ENCODE results near the gene NCSTN. TPM values are rescaled to one million over a fixed set of nuclear protein-coding genes. Genes with fewer than 3 reads are reported as not detected.

The NCSTN gene
- total RNA-seq, 2 donors from 2014 or later = 63.3 to 65.6 TPM

- ATAC-seq (no peak), DNase-seq (no peak)
- Mint-ChIP-seq H3K27me3 (no peaks in the 10 kb centered on the region), H3K4me3 (no peak overlapping the region), H3K4me1 (peaks cover 5% of the 10 kb centered on the region), H3K36me3 (ENCODE audit: low read depth) (peaks cover 3% of the 10 kb centered on the region), H3K27ac (no peak overlapping the region)
- H3K9me3 ChIP-seq (ENCODE audit: control insufficient read depth, low read length, poor library complexity, severe bottlenecking) = no peaks in the 10 kb centered on the region
Observed at GRCh38 chr1:160332516-160332915, 10.7 kb upstream of the NCSTN start.

DNA sequence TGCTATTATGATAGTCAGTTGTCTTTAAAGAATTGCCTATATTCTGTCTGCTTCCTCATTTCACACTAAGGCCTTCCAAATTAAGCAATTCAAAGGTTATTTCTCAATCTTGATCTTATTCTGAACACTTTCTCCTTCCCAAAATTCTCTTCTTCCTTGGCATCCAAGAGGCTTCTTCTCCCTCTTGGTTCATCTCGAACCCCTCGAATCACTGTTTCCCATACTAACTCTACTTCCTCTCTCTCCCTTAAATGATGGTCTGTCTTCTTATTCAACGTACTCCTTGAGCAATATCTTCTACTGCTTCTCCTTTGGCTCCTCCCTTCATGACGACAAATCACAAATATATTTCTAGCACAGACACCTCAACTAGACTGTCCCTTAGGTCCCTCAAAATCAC, 4.6 kb upstream of the NCSTN start:
- peaks cover 17% of the 10 kb centered on the region for H3K36me3 Mint-ChIP-seq (ENCODE audit: low read depth)
- no peak for ATAC-seq
- H3K27ac Mint-ChIP-seq = peak overlapping the region; percentile 89
- H3K27me3 Mint-ChIP-seq = no peaks in the 10 kb centered on the region
- no peak for DNase-seq
- H3K4me3 Mint-ChIP-seq = peak overlapping the region; percentile 52
- peaks cover 31% of the 10 kb centered on the region for H3K4me1 Mint-ChIP-seq
- no peaks in the 10 kb centered on the region for H3K9me3 ChIP-seq (ENCODE audit: control insufficient read depth, low read length, poor library complexity, severe bottlenecking)

DNA sequence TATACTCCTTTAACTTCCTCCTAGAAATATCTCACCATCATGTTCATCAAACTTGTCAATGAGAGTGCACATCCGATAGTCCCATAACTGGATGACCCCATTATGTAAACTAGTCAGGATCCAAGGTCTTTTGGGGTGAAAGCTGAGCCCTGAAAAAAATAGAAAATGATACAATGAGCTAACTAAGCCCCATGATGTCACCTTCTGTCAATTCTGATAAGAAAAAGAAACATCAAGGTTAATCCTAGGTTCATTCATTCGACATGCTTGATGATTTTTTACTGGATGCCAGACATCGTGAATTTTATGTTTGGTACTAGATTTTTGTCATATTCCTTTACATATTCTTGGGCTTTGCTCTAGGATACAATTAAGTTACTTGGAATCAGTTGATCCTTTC, 3.0 kb upstream of the NCSTN start:
- Mint-ChIP-seq H3K36me3 (ENCODE audit: low read depth) (peaks cover 17% of the 10 kb centered on the region), H3K27ac (peak overlapping the region; percentile 100), H3K4me1 (peaks cover 36% of the 10 kb centered on the region), H3K4me3 (no peak overlapping the region), H3K27me3 (no peaks in the 10 kb centered on the region)
- DNase-seq = no peak
- H3K9me3 ChIP-seq (ENCODE audit: control insufficient read depth, low read length, poor library complexity, severe bottlenecking) = no peaks in the 10 kb centered on the region
- no peak for ATAC-seq

DNA sequence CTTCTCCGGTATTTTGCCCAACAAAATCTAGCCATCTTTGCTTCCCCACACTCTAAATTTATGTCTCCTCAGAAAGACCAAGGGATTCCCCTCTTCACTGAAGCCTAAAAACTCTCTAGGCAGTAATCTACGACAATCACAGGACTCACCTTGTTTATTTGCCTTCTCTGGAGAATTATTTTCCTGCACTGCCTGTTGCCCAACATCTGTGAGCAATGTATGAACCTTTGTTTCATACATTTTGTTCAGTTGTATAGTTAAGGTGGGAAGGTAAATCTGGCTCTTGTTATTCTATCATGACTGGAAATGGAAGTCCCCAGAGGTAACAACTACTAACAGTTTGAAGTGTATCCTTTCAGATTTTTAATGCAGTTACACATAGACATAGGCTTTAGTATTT, 2.3 kb upstream of the NCSTN start:
- Mint-ChIP-seq H3K4me3 (no peak overlapping the region), H3K36me3 (ENCODE audit: low read depth) (peaks cover 17% of the 10 kb centered on the region), H3K27ac (peak overlapping the region; percentile 100), H3K27me3 (no peaks in the 10 kb centered on the region), H3K4me1 (peaks cover 36% of the 10 kb centered on the region)
- H3K9me3 ChIP-seq (ENCODE audit: control insufficient read depth, low read length, poor library complexity, severe bottlenecking) = no peaks in the 10 kb centered on the region
- ATAC-seq = no peak
- DNase-seq = no peak

DNA sequence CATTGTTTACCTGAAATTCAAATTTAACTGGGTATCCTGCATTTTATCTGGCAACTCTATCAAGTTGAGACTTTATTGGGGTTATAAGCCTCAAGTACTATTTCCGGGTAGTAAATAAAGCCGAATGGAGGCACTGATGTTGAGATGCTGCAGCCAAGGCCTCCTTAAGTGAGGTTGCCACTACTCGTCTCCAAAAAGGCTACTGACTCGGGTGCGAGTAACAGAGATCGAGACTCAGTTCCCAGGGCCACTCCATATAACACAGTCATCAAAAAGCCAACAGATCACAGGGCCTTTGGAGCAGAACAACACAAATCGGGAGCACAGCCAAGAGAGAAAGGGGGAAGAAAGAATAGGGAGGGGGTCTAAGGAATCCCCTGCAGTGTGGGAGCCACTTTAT, 657 bp upstream of the NCSTN start:
- Mint-ChIP-seq H3K4me1 (peaks cover 41% of the 10 kb centered on the region), H3K27ac (peak overlapping the region; percentile 100), H3K27me3 (no peaks in the 10 kb centered on the region), H3K36me3 (ENCODE audit: low read depth) (peaks cover 17% of the 10 kb centered on the region), H3K4me3 (peak overlapping the region; percentile 100)
- H3K9me3 ChIP-seq (ENCODE audit: control insufficient read depth, low read length, poor library complexity, severe bottlenecking) = no peaks in the 10 kb centered on the region
- ATAC-seq (peak; percentile 7), DNase-seq (no peak)

GRCh38 chr1:160344241-160344640, 1.1 kb downstream of the NCSTN start:
- DNase-seq = no peak
- no peak for ATAC-seq
- H3K9me3 ChIP-seq (ENCODE audit: control insufficient read depth, low read length, poor library complexity, severe bottlenecking) = no peaks in the 10 kb centered on the region
- Mint-ChIP-seq H3K36me3 (ENCODE audit: low read depth) (peaks cover 10% of the 10 kb centered on the region), H3K4me1 (peaks cover 32% of the 10 kb centered on the region), H3K27me3 (no peaks in the 10 kb centered on the region), H3K4me3 (peak overlapping the region; percentile 100), H3K27ac (peak overlapping the region; percentile 100)

DNA sequence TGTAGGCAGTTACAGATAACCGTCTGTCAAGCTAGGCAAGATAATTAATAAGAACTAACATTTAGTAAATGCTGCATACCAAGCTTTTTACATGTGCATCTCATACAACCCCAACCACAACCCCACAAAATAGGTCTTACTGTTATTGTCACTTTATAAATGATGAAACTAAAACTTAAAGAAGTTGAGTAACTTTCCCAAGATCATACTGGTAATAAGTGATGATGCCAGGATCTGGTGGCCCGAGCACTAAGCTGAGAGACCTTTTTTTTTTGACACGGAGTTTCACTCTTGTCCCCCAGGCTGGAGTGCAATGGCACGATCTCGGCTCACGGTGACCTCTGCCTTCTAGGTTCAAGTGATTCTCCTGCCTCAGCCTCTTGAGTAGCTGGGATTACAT, 1.8 kb downstream of the NCSTN start:
- H3K4me3 Mint-ChIP-seq = peak overlapping the region; percentile 58
- H3K27ac Mint-ChIP-seq = peak overlapping the region; percentile 100
- peaks cover 34% of the 10 kb centered on the region for H3K4me1 Mint-ChIP-seq

GRCh38 chr1:160346463-160346862, 3.3 kb downstream of the NCSTN start:
- ATAC-seq (no peak), DNase-seq (no peak)
- H3K36me3 Mint-ChIP-seq (ENCODE audit: low read depth) = peaks cover 10% of the 10 kb centered on the region
- H3K4me3 Mint-ChIP-seq = no peak overlapping the region
- peak overlapping the region; percentile 53 for H3K27ac Mint-ChIP-seq
- H3K4me1 Mint-ChIP-seq = peaks cover 27% of the 10 kb centered on the region
- H3K9me3 ChIP-seq (ENCODE audit: control insufficient read depth, low read length, poor library complexity, severe bottlenecking) = no peaks in the 10 kb centered on the region
- H3K27me3 Mint-ChIP-seq = no peaks in the 10 kb centered on the region

More for the DNA sequence above, 1.8 kb downstream of the NCSTN start:
- Mint-ChIP-seq H3K27me3 (no peaks in the 10 kb centered on the region), H3K36me3 (ENCODE audit: low read depth) (peaks cover 10% of the 10 kb centered on the region)
- DNase-seq (no peak), ATAC-seq (no peak)
- H3K9me3 ChIP-seq (ENCODE audit: control insufficient read depth, low read length, poor library complexity, severe bottlenecking) = no peaks in the 10 kb centered on the region

DNA sequence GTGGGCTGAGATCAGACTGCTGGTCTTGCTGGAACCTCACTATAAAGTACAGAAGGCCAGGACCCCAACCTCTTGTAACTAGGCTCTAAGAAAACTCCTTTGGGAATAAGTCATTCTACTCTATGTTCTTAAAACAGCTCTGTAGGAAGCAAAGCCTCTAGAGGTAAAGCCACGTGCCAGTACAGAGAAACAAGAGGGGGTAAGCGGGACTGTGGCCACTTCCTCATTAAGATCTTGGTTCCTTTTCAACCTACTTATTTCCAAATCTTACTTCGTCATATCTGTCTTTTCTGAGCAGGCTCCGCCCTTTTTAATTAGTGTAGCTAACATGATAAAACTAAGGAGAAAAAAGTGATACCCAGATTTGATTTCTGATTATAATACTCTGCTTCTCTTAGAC, 3.8 kb downstream of the NCSTN start:
- Mint-ChIP-seq H3K36me3 (ENCODE audit: low read depth) (peaks cover 10% of the 10 kb centered on the region), H3K4me1 (peaks cover 26% of the 10 kb centered on the region), H3K27ac (peak overlapping the region; percentile 53), H3K4me3 (no peak overlapping the region), H3K27me3 (no peaks in the 10 kb centered on the region)
- DNase-seq (no peak), ATAC-seq (no peak)
- H3K9me3 ChIP-seq (ENCODE audit: control insufficient read depth, low read length, poor library complexity, severe bottlenecking) = no peaks in the 10 kb centered on the region

DNA sequence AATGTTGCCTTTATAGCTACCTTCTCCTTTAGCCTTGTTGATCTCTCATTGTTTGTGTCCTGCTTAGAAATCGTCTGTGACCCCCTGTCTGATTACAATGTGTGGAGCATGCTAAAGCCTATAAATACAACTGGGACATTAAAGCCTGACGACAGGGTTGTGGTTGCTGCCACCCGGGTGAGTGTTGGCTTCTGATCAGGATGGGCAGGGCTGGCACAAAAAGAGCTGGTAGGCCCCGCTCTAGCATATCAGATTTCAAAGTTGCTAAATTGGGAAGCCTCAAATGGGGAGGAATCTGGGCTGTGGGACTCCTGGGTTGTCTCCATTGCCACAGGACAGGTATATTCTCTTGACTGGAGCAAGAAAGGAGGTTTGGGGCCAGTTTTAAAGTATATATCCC, 8.4 kb downstream of the NCSTN start:
- peaks cover 18% of the 10 kb centered on the region for H3K36me3 Mint-ChIP-seq (ENCODE audit: low read depth)
- no peak for ATAC-seq
- no peaks in the 10 kb centered on the region for H3K27me3 Mint-ChIP-seq
- no peak overlapping the region for H3K4me3 Mint-ChIP-seq
- H3K27ac Mint-ChIP-seq = no peak overlapping the region
- H3K9me3 ChIP-seq (ENCODE audit: control insufficient read depth, low read length, poor library complexity, severe bottlenecking) = no peaks in the 10 kb centered on the region
- DNase-seq = no peak
- H3K4me1 Mint-ChIP-seq = peaks cover 14% of the 10 kb centered on the region

- no peak for ATAC-seq
- no peaks in the 10 kb centered on the region for H3K27me3 Mint-ChIP-seq
- DNase-seq = no peak
- no peak overlapping the region for H3K4me3 Mint-ChIP-seq
- no peak overlapping the region for H3K27ac Mint-ChIP-seq
- peaks cover 18% of the 10 kb centered on the region for H3K36me3 Mint-ChIP-seq (ENCODE audit: low read depth)
- H3K9me3 ChIP-seq (ENCODE audit: control insufficient read depth, low read length, poor library complexity, severe bottlenecking) = no peaks in the 10 kb centered on the region
- H3K4me1 Mint-ChIP-seq = peaks cover 8% of the 10 kb centered on the region
Observed at GRCh38 chr1:160352555-160352954, 9.4 kb downstream of the NCSTN start.

DNA sequence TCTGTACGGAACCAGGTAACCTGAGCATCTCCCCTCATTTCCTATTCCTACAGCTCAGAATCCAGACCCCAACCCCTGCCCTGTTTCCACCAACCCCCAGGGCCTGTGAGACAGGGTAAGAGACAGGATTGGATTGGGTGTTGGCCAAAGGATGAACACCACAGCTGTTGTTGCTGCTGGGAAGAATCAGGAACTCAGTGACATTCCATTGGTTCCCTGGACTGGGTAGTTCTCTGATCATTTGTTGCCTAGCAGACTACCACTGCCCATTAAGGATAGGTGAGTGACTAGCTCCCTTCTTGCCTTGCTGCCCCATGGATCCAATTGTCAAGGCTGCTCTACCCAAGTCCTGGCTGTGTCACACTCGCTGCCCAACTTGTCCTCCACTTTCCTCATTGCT, 10.0 kb downstream of the NCSTN start:
- Mint-ChIP-seq H3K4me3 (no peak overlapping the region), H3K27ac (peak overlapping the region; percentile 37), H3K27me3 (no peaks in the 10 kb centered on the region), H3K4me1 (peaks cover 12% of the 10 kb centered on the region), H3K36me3 (ENCODE audit: low read depth) (peaks cover 21% of the 10 kb centered on the region)
- H3K9me3 ChIP-seq (ENCODE audit: control insufficient read depth, low read length, poor library complexity, severe bottlenecking) = no peaks in the 10 kb centered on the region
- ATAC-seq (no peak), DNase-seq (no peak)

DNA sequence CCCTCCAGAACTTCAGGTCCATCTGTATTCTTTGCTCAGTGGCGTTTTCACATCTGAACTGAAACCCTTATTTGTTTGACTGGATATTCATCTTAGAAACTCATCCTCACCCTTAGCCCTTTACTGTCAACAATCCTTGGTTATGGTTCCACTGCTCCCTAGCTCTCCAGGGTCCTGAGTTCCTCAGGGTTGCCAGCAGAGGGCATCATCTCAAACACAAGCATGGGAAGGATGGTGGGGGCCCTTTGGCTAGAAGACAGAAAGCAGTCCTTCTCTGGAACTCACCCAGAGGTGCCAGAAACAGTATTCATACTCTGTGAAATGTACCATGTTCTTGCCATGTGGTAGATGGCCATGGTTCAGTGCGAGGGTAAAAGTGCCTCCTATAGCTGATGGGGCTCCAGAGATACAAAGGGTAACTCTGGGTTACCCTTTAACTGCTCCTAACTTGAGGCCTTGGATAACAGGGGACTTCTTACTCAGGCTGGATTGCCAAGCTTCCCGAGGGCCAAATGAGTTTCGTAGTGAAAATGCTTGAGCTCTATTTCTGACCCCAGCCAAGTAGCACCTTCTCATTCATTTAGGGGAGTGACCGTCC, 11.3 kb downstream of the NCSTN start:
- ATAC-seq = peak; percentile 45
- Mint-ChIP-seq H3K4me3 (no peak overlapping the region), H3K27me3 (no peaks in the 10 kb centered on the region), H3K27ac (peak overlapping the region; percentile 37), H3K4me1 (peaks cover 15% of the 10 kb centered on the region), H3K36me3 (ENCODE audit: low read depth) (peaks cover 26% of the 10 kb centered on the region)
- DNase-seq = no peak
- H3K9me3 ChIP-seq (ENCODE audit: control insufficient read depth, low read length, poor library complexity, severe bottlenecking) = no peaks in the 10 kb centered on the region

DNA sequence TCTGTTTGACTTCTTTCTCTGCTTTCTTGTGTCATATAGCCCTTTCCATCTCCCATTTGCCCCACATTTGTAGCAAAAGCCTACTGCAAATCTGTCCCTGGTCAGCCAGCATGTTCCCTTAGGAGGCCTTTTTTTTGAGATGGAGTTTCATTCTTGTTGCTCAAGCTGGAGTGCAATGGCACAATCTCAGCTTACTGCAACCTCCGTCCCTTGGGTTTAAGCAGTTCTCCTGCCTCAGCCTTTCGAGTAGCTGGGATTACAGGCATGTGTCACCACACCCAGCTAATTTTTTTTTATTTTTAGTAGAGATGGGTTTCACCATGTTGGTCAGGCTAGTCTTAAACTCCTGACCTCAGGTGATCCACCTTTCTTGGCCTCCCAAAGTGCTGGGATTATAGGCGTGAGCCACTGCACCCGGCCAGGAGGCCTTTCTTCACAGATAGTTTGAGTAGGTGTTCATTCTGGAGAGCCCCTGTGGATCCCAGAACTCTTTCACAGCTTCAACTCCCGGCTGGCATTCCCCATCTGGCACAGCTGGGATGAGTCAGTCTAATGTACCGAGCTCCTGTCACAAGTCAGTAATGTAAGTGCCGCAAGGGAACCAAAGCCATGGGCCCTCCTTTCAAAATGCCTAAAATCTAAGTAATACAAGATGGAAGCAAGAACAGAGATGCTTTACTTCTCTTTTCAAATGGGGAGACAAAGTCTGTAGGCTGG, 14.3 kb downstream of the NCSTN start:
- Mint-ChIP-seq H3K36me3 (ENCODE audit: low read depth) (peaks cover 24% of the 10 kb centered on the region), H3K27me3 (no peaks in the 10 kb centered on the region), H3K27ac (no peak overlapping the region), H3K4me1 (peaks cover 17% of the 10 kb centered on the region), H3K4me3 (no peak overlapping the region)
- no peaks in the 10 kb centered on the region for H3K9me3 ChIP-seq (ENCODE audit: control insufficient read depth, low read length, poor library complexity, severe bottlenecking)
- ATAC-seq (no peak), DNase-seq (no peak)

Data from T-helper 17 cell (primary cell).